Activated T-helper 17 cell treated with anti-CD3 and anti-CD28 coated beads, Interleukin-2, amount 50 U/mL, for 72 hours (primary cell): ENCODE measurements around the gene RDH13. TPM values are rescaled to one million over a fixed set of nuclear protein-coding genes. Genes with fewer than 3 reads are reported as not detected.
"Not testable (repeated sequence)": the region's sequence is repeated elsewhere in the genome, so short reads cannot be mapped to it uniquely, and the experiment has no call there.

ENCODE experiments used
- ATAC-seq: fragments of 150-1000 bp; cut with Tn5 transposase; replicated peaks from 2 replicates; pipeline ENCODE4 v1.10.0; 2021; ENCODE audit warnings: mild to moderate bottlenecking, moderate library complexity
- H3K27ac Mint-ChIP-seq: one replicate; pipeline ENCODE4 v1.8.0; 2022; ENCODE audit warnings: mixed read lengths
- H3K27me3 Mint-ChIP-seq: one replicate; pipeline ENCODE4 v1.8.0; 2022; ENCODE audit warnings: mixed read lengths
- H3K36me3 Mint-ChIP-seq: one replicate; pipeline ENCODE4 v1.8.0; 2022; ENCODE audit warnings: low read depth, mild to moderate bottlenecking, mixed read lengths
- H3K4me1 Mint-ChIP-seq: one replicate; pipeline ENCODE4 v1.8.0; 2022; ENCODE audit warnings: mixed read lengths
- H3K4me3 Mint-ChIP-seq: one replicate; pipeline ENCODE4 v1.8.0; 2022; ENCODE audit warnings: mild to moderate bottlenecking, mixed read lengths
- H3K9me3 Mint-ChIP-seq: one replicate; pipeline ENCODE4 v1.8.0; 2022; ENCODE audit warnings: mixed read lengths
- total RNA-seq, 2 donors: library from RNA; stranded (reverse); gene quantifications; one replicate each; pipeline ENCODE4 v1.2.3, GENCODE V29; 2022

The RDH13 gene
- total RNA-seq, 2 donors from 2014 or later, result 20.4 to 25.0 TPM

DNA sequence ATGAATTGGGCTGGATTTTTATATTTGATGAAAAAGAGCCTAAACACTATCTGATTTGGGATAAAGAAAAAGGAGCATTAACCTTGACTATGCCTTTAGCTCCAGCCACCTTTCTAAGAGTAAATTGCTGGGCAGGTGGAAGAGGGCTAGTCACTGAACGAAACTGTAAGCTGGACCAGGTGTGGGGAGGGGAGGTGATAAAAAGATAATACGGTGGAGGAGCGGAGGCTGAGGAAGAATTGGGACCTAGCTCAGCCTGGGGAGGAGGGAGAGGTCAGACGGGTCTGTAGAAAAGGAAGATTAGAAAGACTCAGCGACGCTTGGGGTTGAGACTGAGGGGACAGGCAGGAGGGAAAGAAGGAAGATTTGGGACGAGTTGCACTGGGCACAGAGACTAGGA is 52.4 kb downstream of the RDH13 start:
- H3K4me3 Mint-ChIP-seq, H3K27me3 Mint-ChIP-seq, ATAC-seq, H3K27ac Mint-ChIP-seq: not testable (repeated sequence)
- H3K36me3 Mint-ChIP-seq, result peaks cover 29% of the 10 kb centered on the region
- H3K4me1 Mint-ChIP-seq, result peaks cover 40% of the 10 kb centered on the region
- H3K9me3 Mint-ChIP-seq, result peaks cover 26% of the 10 kb centered on the region

- not testable (repeated sequence) for H3K4me3 Mint-ChIP-seq, H3K27ac Mint-ChIP-seq, ATAC-seq, H3K27me3 Mint-ChIP-seq
- Mint-ChIP-seq H3K4me1 (peaks cover 40% of the 10 kb centered on the region), H3K9me3 (peaks cover 34% of the 10 kb centered on the region), H3K36me3 (peaks cover 20% of the 10 kb centered on the region)
Observed at GRCh38 chr19:55008781-55009180, 54.2 kb downstream of the RDH13 start.

GRCh38 chr19:55008189-55008588 is 54.8 kb downstream of the RDH13 start:
- peaks cover 34% of the 10 kb centered on the region for H3K9me3 Mint-ChIP-seq
- peaks cover 40% of the 10 kb centered on the region for H3K4me1 Mint-ChIP-seq
- peak overlapping the region; percentile 71 for H3K4me3 Mint-ChIP-seq
- ATAC-seq, H3K27me3 Mint-ChIP-seq, H3K27ac Mint-ChIP-seq: not testable (repeated sequence)
- peaks cover 20% of the 10 kb centered on the region for H3K36me3 Mint-ChIP-seq

DNA sequence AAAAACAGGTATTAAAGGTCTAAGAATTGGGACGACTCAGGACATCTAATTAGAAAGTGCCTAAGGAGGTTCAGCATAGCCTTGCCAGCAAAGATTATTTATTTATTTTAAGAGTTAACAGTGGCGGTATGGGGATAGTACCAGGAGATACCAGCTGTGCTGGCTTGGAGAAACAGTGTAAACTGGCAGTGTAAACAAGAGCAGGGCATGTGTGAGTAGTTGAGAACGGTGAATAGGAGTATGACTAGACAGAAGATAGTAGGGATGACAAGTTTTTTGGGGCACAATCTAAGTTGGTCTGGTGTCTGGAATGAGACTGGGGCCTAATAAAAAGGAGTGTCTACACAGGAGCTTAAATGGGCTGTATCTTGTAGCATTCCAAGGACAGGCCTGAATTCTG is 55.4 kb downstream of the RDH13 start:
- H3K27me3 Mint-ChIP-seq, ATAC-seq, H3K27ac Mint-ChIP-seq: not testable (repeated sequence)
- H3K4me3 Mint-ChIP-seq, result peak overlapping the region; percentile 71
- H3K36me3 Mint-ChIP-seq, result peaks cover 20% of the 10 kb centered on the region
- peaks cover 34% of the 10 kb centered on the region for H3K9me3 Mint-ChIP-seq
- H3K4me1 Mint-ChIP-seq, result peaks cover 40% of the 10 kb centered on the region

- not testable (repeated sequence) for ATAC-seq
- H3K4me3 Mint-ChIP-seq, result peak overlapping the region; percentile 71
- H3K27me3 Mint-ChIP-seq, result peaks cover 11% of the 10 kb centered on the region
- peak overlapping the region; percentile 84 for H3K27ac Mint-ChIP-seq
- peaks cover 34% of the 10 kb centered on the region for H3K9me3 Mint-ChIP-seq
- H3K36me3 Mint-ChIP-seq, result peaks cover 20% of the 10 kb centered on the region
- peaks cover 40% of the 10 kb centered on the region for H3K4me1 Mint-ChIP-seq
Observed at GRCh38 chr19:55006795-55007194, 56.2 kb downstream of the RDH13 start.

GRCh38 chr19:55005684-55006488 is 57.1 kb downstream of the RDH13 start:
- H3K36me3 Mint-ChIP-seq, result peaks cover 20% of the 10 kb centered on the region
- H3K4me3 Mint-ChIP-seq, result peak overlapping the region; percentile 71
- peaks cover 11% of the 10 kb centered on the region for H3K27me3 Mint-ChIP-seq
- peak overlapping the region; percentile 84 for H3K27ac Mint-ChIP-seq
- peak; percentile 98 for ATAC-seq
- peaks cover 38% of the 10 kb centered on the region for H3K4me1 Mint-ChIP-seq
- H3K9me3 Mint-ChIP-seq, result peaks cover 32% of the 10 kb centered on the region

DNA sequence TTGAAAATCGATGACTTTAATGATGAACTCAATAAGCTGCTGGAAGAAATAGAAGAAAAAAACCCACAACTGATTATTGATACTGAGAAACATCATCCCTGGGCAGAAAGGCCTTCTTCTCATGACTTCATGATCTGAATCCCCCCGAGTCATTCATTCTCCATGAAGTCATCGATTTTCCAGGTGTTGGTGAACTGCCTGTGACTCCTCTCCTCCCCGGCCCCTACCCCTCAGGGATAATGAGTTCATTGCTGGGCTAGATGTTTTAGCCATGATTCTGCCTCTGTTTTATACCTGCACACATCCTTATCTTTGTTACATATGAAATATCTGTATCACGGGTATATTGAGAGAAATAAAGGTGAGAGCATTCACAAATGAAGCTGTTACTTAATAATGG is 62.2 kb downstream of the RDH13 start:
- ATAC-seq, result no peak
- H3K4me1 Mint-ChIP-seq, result peaks cover 1% of the 10 kb centered on the region
- H3K4me3 Mint-ChIP-seq, result no peak overlapping the region
- peaks cover 2% of the 10 kb centered on the region for H3K36me3 Mint-ChIP-seq
- peaks cover 10% of the 10 kb centered on the region for H3K9me3 Mint-ChIP-seq
- no peak overlapping the region for H3K27ac Mint-ChIP-seq
- peaks cover 15% of the 10 kb centered on the region for H3K27me3 Mint-ChIP-seq

- not testable (repeated sequence) for H3K27me3 Mint-ChIP-seq, ATAC-seq, H3K27ac Mint-ChIP-seq, H3K36me3 Mint-ChIP-seq, H3K4me3 Mint-ChIP-seq, H3K4me1 Mint-ChIP-seq, H3K9me3 Mint-ChIP-seq
Observed at GRCh38 chr19:54998751-54999239, 64.2 kb downstream of the RDH13 start.

GRCh38 chr19:54995561-54995960 is 67.4 kb downstream of the RDH13 start:
- no peak overlapping the region for H3K4me3 Mint-ChIP-seq
- ATAC-seq, result no peak
- no peaks in the 10 kb centered on the region for H3K4me1 Mint-ChIP-seq
- no peak overlapping the region for H3K27ac Mint-ChIP-seq
- no peaks in the 10 kb centered on the region for H3K9me3 Mint-ChIP-seq
- H3K27me3 Mint-ChIP-seq, result peaks cover 8% of the 10 kb centered on the region
- H3K36me3 Mint-ChIP-seq, result no peaks in the 10 kb centered on the region

Other genes with a start within 250 kb of the RDH13 start
- not detected for gene KIR3DL1, start 246.7 kb downstream of the RDH13 start, total RNA-seq
- gene KIR2DS4, start 230.5 kb downstream of the RDH13 start, total RNA-seq, result not detected
- gene KIR3DL2, start 212.7 kb downstream of the RDH13 start, total RNA-seq, result 1 to 10 TPM in 1 of 2 donors, under 1 TPM in 1; 0.85 to 2.2 TPM
- gene FCAR, start 188.9 kb downstream of the RDH13 start, total RNA-seq, result not detected
- not detected for gene NCR1, start 157.0 kb downstream of the RDH13 start, total RNA-seq
- gene NLRP7, start 115.6 kb downstream of the RDH13 start, total RNA-seq, result not detected
- gene NLRP2, start 96.8 kb downstream of the RDH13 start, total RNA-seq, result 1 to 10 TPM; 2.9 to 6.1 TPM
- gene GP6, start 24.9 kb downstream of the RDH13 start, total RNA-seq, result under 1 TPM; 0.13 to 0.69 TPM
- 1 to 10 TPM; 1.4 to 2.1 TPM for gene EPS8L1, start 12.7 kb upstream of the RDH13 start, total RNA-seq
- gene PPP1R12C, start 54.5 kb upstream of the RDH13 start, total RNA-seq, result 10 to 100 TPM; 74.5 to 94.8 TPM
- gene TNNT1, start 86.1 kb upstream of the RDH13 start, total RNA-seq, result not detected
- not detected for gene TNNI3, start 94.6 kb upstream of the RDH13 start, total RNA-seq
- under 1 TPM in 1 of 2 donors, not detected in 1; 0.35 TPM for gene DNAAF3, start 103.5 kb upstream of the RDH13 start, total RNA-seq
- gene SYT5, start 117.1 kb upstream of the RDH13 start, total RNA-seq, result not detected
- not detected for gene PTPRH, start 146.4 kb upstream of the RDH13 start, total RNA-seq
- 10 to 100 TPM in 1 of 2 donors, 1 to 10 TPM in 1; 8.5 to 11.3 TPM for gene TMEM86B, start 165.6 kb upstream of the RDH13 start, total RNA-seq
- gene PPP6R1, start 195.9 kb upstream of the RDH13 start, total RNA-seq, result 100 to 1,000 TPM; 156 to 319 TPM
- 10 to 100 TPM; 20.8 to 56.6 TPM for gene HSPBP1, start 217.0 kb upstream of the RDH13 start, total RNA-seq
- gene BRSK1, start 220.8 kb upstream of the RDH13 start, total RNA-seq, result 10 to 100 TPM in 1 of 2 donors, 1 to 10 TPM in 1; 6.3 to 13.7 TPM